HG02763 (cell line): ENCODE measurements around the gene PARP14.
"Not testable (repeated sequence)": the region's sequence is repeated elsewhere in the genome, so short reads cannot be mapped to it uniquely, and the experiment has no call there.

Experiments
- ATAC-seq: cut with Tn5 transposase; IDR thresholded peaks from one replicate; pipeline ENCODE4 v1.9.1; 2021; ENCODE audit warnings: mild to moderate bottlenecking, moderate library complexity; ENCODE audit not compliant: unreplicated experiment

The PARP14 gene

GRCh38 chr3:122676759-122677158 lies 3.9 kb upstream of the PARP14 start:
- ATAC-seq, result no peak

- ATAC-seq, result no peak
Observed at GRCh38 chr3:122677216-122677615, 3.4 kb upstream of the PARP14 start.

DNA sequence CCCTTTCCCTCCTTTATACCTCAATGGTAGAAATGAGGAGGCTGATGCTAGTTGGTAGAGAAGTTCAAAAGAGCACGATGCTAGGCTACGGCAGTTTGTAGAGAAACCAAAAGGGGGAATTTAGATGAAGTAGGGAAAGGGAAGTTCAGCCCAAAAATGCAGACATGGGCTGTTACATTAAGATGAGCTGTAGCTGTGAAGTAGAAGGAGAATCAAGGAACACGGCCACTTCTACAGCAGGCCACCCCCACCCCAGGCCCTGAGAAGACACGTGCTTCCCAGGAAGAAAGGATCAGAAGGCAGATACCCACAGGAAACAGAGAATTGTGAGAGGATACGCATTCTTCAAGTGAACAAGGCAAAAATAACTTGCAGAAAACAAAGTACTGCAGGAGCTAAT lies 2.1 kb upstream of the PARP14 start:
- ATAC-seq, result no peak

DNA sequence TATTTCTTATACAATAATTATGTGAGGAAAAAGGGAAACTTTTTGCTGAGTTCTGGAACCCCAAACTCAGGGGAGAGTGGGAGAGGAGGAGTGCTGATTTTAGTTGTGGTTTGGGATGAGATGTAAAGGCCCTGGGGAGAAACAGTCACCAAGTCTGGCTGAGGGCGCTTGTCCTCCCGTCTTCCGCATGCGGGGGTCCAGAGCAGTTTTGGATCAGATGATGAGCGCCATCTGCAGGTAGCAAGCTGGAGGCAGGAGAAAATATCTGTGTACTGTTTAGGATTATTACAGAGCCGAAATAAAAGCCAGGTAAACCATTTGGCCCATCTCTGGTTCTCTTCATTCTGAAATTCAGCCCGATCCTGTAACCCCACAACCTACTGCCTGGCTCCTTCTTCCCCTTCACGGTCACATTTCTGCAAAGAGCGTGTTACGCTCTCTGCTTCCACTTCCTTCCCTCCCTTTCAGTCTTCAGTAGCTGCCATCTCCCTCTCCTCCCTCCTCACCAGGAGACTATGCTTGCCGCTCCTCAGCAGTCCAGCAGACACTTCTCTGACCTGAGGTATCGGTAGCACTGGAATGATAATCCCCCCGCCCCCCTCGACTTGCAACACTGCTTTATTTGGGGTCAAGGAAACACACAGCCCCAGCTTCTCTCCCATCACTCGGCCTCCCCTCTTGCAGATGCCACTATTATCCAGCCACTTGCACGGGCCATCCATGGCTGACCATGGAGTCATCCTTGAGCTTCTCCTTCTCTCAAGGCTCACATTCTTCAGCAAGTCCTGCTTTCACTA lies 1.4 kb upstream of the PARP14 start:
- ATAC-seq, result no peak

GRCh38 chr3:122679882-122680474 lies 661 bp upstream of the PARP14 start:
- no peak for ATAC-seq

DNA sequence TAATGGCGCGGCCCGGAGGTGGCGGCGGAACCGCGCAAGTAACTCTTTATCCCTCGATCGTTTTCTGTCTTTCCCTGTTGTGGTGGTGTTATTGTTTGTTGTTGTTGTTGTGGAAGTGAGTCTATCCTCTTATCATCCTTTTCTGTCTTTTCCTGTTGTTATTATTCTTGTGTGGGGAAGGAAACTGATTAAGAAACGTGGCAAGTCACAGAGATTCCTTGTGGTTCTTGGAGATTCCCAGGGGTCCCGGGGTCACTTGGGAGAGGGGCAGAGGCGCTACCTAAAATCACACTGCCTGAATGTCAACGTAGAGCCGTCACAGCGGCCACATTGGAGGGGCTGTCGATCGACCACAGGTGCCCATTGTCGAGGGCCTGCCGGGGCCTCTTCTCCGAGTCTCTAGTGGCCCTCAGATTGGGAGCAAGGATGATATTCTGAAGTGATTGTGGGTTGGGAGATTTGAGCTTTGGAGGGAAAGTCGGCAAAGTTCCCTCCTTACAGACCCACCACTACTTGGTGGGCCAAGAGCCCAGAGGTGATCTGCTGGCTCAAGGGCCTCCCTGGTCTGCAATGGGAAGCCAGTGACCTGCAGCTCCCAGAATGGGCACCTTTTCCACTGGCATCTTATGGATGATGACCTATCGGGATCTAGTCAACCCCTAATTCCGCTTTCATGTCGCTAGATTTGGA lies 790 bp downstream of the PARP14 start:
- ATAC-seq, result no peak

DNA sequence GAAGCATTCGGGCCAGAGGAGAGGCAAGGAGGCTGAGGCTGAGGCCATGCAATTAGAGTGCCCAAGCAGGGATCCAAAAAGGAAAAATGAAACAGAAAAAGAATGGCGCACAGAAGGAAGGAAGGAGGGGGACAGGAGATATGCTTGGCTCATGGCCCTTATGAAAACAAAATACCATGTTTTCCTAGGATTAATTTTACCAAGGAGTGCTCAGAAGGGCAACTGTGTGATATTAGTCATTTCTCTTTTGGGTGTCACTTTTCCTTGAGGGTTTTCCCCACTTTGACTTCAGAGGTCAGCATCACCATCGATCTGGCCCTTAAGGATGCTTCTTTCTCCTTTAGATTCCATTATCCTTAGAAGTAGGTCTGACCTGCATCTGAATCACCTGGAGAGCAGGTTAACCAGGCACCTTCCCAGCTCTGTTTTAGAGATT lies 1.4 kb downstream of the PARP14 start:
- ATAC-seq, result no peak

- not testable (repeated sequence) for ATAC-seq
Observed at GRCh38 chr3:122682778-122683411, 2.3 kb downstream of the PARP14 start.

DNA sequence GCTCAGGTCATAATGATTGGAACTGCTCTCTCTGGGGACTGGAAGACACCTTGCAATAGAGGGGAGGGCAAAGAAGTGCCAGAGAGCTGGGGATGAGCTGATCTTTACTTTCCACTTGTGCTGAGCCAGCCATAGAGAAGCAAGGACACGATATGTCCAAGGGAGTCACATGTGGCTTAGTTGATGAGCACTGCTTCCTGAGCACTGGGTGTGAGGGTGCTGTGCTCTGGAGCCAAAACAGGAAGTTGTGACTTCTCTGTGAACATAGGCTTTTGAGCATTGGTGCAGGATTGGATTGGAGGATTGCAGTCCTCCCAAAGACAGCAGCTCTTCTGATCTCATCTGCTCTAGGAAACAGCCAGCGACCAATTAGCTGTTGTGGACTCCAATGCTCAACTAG lies 6.7 kb downstream of the PARP14 start:
- ATAC-seq, result no peak

DNA sequence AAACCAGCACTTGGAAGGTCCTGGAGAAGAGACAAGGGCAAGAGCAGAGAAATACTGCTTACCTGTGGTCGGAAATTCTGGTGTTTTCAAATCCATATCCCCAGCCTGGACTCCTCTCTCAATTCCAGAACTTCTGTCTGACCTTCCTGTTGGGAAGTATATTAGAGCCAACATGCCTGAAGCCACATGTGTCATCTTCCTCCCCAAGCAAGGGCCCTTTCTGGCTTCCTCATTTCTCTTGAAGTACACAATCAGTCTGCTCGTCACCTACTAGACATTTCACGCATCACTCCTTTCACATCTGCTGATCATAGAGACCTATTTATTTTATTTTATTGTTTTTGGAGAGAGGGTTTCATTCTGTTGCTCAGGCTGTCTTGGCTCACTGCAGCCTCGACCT lies 8.4 kb downstream of the PARP14 start:
- ATAC-seq, result no peak

DNA sequence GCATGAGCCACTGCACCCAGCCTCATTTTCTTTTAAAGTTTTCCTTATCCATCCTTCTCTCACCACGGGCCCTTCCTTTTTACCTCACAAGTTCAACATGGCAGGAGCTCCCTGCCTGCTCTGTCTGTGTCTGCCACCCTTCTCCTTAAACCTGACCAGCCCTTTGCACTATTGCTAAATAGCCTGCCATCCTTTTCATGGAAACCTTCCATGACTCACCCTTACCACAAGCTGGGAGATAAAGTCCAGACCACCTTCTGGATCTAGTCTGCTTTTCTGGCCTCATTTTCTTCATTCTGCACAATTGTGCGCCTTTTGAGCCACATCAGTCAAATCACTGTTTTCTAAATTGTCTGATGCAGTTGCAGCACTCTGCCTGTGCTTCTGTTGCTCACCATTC lies 8.9 kb downstream of the PARP14 start:
- ATAC-seq, result no peak

DNA sequence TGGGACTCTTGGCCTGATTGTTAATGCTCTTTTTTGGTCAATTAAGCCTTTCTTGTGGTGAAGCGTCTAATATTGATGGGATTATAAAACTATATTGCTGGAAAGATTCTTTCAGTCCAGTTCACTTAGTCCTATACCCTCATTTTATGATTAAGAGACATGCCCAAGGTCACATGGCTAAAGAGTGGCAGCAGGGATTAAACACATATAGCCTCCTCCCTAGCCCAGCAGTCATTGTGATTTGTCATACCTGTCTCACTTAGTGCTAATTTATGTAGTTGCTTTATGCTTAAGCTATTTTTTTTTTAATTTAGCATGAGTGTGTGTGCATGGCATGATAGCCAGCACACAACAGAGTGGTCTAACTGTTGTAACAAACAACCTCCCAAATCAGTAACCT lies 9.5 kb downstream of the PARP14 start:
- no peak for ATAC-seq

DNA sequence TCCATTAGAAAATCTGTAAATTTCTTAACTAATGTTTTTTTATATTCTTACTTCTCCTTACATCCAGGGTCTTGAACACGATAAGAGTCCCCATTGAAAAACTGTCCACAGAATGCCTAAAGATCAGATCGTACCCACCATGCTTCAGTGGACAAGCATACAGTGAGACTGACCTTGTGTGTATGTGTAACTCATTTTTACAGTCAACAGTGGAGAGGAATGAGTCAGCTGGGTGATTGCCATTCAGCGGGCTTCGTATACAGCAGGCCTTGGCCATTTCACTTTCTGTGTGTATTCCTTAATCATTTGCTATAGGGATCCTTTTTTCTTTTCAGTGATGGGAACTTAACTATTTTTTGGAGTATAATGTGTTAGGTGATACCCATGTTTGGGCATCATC lies 10.6 kb downstream of the PARP14 start:
- no peak for ATAC-seq

- no peak for ATAC-seq
Observed at GRCh38 chr3:122692674-122693073, 12.0 kb downstream of the PARP14 start.

- ATAC-seq, result no peak
Observed at GRCh38 chr3:122694966-122695365, 14.3 kb downstream of the PARP14 start.

DNA sequence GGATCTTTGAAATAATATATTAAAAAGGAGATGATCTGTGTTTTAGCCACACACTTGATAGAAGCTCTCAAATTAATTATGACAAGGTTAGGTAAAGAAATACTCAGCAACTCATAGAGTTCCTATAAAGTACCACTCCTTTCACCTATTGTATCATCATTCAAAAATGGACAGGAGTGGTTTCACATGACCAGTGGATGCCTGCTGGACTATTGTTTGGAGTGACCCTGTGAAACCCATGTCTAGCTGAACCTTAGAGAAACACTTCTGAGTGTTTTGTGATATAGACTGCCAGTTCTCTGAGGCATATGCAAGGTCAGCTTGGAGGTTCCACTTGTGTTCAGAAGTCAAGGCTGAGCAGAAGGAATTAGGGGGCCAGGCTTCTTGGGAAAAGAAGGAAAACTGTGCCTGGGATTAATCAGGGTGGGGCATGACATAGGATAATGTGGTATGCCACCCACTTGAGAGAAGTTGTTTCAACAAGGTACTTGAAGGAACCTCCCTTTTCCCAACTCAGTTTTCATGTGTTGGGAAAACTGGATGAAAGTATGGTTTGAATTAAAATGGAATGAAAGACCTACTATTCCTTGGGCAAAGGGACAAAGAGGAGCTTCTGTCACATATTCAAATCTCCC lies 15.4 kb downstream of the PARP14 start:
- ATAC-seq, result no peak

DNA sequence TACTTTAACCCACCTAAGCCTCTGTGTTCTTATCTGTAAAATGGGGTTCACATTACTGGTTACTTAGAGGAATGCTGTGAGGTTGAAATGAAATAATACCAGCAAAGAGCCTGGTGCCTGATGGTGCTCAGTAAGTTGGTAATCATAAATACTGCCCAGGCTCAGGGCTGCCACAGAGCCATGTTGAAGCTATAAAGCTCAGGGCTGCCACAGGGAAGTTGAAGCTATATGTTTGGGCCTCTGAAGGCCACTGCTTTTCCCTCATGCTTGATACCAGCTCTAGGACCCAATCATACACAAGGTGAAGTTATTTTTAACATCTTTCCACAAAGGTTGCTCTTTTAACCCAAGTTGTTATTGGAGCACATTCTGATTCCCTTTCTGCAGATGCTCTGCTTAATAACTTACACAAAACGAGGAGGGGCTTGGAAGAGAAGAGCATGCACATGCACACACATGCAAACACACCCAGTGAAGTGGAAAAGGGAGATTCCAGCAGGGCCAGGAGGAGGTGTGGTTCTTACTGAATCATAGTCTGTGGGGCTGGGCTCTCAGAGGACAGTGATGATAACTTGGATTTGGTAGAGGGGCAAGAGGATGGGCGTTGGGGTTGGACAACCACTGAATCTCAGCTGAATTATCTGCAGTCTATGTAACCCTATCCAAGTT lies 17.4 kb downstream of the PARP14 start:
- ATAC-seq, result peak; percentile 62

DNA sequence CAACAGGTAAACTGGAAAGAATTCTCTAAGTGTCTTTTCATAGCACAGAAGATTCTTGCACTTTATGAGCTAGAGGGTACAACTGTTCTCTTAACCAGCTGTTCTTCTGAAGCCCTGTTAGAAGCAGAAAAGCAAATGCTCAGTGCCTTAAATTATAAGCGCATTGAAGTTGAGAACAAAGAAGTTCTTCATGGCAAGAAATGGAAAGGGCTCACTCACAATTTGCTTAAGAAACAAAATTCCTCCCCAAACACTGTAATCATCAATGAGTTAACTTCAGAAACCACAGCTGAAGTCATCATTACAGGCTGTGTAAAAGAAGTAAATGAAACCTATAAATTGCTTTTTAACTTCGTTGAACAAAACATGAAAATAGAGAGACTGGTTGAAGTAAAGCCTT lies 19.6 kb downstream of the PARP14 start:
- ATAC-seq, result no peak

DNA sequence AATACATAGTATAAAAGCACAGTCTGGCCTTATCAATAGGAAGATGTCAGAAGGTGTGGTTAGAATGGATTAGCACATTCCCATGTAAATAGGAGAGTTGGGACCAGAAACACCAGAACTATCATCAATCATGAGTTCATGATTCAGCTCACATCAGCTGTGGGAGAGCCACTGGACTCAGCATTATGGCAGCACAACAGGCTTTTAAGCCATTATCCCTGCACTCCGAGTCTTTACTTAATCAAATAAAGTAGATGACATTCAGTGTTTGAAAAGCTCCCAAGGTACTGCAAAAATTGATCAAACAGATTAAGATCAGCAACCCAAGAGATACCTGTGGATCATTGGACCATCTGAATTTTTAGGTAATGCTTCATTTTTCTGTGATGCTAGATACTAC lies 24.7 kb downstream of the PARP14 start:
- ATAC-seq, result no peak

DNA sequence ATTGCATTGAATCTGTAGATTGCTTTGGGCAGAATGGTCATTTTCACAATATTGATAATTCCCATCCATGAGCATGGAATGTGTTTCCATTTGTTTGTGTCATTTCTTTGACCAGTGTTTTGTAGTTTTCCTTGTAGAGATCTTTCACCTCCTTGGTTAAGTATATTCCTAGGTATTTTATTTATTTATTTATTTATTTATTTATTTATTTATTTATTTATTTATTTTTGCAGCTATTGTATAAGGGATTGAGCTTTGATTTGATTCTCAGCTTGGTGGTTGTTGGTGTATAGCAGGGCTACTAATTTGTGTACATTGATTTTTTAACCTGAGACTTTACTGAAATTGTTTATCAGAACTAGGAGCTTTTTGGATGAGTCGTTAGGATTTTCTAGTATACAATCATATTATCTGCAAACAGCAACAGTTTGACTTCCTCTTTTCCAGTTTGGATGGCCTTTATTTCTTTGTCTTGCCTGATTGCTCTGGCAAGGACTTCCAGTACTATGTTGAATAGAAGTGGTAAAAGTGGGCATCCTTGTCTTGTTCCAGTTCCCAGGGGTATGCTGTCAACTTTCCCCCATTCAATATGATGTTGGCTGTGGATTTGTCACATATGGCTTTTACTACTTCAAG lies 30.1 kb downstream of the PARP14 start:
- ATAC-seq, result not testable (repeated sequence)
